GM19023 (cell line): ENCODE results near the gene FILIP1.

Experiments used
- ATAC-seq: cut with Tn5 transposase; IDR thresholded peaks from one replicate; pipeline ENCODE4 v1.9.1; 2021; ENCODE audit warnings: mild to moderate bottlenecking, moderate library complexity; ENCODE audit not compliant: unreplicated experiment

Gene FILIP1

GRCh38 chr6:75393806-75394205 lies 99.8 kb downstream of the FILIP1 start:
- ATAC-seq: no peak

DNA sequence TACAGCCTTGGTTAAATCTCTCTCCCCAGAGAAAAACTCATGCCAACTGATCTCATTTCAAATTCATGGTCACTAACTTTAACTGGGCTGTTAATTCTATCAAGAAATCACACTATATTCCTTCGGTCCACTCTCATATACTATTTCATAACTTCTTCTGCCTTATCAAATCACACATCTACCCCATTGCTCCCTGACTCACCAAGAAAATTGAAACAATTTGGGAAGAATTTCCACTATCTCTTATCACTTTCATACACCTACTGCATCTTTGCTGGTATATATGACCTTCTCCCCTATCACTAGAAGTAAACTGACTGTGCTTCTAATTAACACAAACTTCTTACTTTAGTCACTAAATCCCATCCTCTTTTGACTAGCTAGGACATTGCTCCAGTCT lies 102.3 kb downstream of the FILIP1 start:
- ATAC-seq: no peak

DNA sequence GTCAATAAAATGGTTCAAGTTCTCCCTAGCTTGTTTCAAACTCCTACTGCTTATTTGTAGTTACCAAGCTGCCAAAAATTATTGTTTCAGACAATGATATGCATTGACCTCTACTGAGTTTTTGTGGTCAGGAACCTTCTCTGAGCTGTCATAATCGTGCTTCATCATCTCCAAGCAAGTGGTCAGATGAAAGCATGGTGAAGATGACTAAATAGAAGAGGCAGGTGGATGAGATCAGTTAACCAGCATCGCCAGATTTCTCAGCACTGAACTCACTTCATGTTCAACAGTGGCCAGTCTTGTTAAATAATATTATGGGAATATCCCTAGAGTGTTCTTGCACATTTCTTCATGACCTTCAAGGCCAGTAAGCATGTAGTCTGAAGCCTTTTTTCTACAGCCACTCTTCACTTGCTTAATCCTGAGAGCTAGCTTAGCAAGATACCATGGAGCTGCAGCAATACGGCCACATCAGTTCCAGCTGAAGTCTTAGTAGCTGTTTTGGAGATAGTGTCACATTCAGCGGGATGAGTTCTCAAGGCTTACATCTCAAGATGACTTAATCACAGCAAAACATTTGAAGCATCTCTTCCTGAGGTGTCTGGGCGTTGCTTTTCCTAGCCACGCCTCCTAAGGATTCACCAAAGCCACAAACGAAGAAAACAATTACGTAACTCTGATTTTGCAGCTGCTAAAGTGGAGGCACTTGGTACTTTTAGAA lies 107.4 kb downstream of the FILIP1 start:
- ATAC-seq: no peak

DNA sequence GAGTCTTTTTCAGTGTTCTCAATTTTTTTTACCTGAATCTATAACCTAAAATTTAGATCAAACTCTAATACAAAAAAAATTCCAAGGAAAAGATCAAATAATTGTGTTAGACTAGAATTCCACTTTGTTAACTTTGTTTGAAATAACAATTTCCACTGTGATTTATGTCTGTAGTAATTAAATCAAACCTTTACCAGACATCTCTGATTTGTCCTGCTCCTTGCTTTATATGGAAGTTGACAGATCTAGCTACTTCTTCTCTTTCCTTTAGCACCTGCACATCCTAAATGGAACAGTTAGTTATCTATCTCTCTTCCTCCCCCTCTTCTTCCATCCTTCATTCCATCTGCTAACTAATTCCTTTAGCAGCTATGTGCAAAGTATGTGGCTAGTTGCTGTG lies 109.5 kb downstream of the FILIP1 start:
- no peak for ATAC-seq

GRCh38 chr6:75382634-75382900 lies 111.0 kb downstream of the FILIP1 start:
- ATAC-seq: no peak

DNA sequence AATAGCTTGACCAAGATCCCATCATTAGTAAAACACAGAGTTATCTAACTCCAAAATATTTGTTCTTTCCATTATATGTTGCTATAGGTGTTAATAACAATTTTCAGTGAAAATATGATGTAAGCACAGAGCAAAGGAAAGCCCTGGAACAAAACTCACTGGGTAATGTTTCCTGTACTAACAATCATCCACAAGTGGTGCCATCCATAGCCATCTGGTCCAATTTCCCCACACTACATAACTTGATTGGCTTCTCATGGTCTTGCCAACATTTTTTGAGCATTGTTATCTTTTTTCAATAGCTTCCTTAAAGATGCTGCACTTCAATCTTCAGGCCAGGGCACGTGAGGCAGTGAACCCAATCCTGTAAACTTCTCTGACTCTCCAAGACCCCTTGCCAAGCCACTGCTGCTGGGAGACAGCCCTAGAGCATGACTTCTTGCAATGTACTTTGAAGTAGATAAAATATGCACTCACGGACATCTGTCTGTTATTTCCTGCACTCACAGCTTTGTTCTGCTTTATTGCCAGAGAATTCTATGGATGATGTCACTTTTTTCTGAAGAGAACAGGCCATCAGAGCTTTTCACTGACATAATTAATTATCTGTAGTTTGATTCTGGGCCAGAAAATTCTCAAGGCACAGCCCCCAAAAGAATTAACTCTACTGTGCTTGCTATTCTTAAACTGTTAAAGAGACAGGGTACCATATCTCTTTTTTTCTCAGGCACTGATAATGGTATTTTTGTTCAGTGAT lies 111.5 kb downstream of the FILIP1 start:
- ATAC-seq: no peak

- ATAC-seq: no peak
Measured at GRCh38 chr6:75379536-75379935, 114.1 kb downstream of the FILIP1 start.

GRCh38 chr6:75378101-75378500 lies 115.5 kb downstream of the FILIP1 start:
- no peak for ATAC-seq

- no peak for ATAC-seq
Measured at GRCh38 chr6:75377386-75377785, 116.2 kb downstream of the FILIP1 start.

DNA sequence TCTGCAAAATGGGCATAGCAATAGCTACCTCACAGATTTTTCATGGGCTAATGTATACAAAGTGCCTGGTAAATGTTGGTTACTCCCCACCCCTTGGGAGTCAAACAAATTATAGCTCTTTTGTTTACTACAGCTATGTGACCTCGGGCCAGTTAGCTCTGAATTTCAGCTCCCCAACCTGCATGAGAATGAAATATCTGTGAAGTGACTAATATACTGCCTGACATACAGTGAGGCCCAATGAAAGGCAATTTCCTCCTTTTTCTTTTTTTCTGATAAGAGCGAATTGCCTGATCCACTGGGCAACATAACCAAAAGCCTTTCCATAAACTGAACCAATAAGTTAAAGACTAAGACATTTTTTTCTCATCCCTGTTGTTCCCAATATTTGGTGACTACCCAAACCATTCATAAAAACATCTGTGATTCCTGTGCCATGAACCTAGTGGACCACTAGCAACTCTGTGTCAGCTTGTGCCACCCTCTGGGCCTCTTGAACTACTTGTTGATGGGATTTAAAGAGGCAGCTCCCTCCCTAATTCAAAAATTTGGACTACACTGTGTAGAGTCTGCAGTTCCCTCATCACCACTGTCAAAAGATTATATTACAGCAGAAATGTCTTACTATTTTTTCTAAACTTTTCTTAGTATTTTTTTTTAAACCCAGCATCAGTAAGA lies 117.1 kb downstream of the FILIP1 start:
- ATAC-seq: no peak

DNA sequence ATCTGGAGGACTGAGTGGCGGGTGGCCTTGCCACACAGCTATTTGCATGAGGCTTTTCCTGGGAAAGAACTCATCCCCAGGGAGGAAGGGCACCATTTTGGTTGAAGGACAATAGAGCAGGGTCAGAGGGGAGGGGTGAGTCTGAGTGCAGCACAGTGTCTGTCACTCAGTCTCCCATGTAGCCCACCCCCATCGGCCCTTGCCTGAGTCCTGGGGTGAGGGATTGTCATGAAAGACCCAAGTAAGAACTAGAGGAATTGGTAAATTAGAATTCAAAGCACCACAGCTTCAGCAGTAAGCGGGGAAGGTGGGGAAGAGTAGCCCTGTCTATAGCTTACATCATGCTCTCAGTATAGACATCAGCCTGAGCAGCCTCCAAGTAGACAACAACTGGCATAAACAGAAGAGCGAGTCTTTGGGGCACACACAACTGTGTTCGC lies 118.6 kb downstream of the FILIP1 start:
- ATAC-seq: no peak

DNA sequence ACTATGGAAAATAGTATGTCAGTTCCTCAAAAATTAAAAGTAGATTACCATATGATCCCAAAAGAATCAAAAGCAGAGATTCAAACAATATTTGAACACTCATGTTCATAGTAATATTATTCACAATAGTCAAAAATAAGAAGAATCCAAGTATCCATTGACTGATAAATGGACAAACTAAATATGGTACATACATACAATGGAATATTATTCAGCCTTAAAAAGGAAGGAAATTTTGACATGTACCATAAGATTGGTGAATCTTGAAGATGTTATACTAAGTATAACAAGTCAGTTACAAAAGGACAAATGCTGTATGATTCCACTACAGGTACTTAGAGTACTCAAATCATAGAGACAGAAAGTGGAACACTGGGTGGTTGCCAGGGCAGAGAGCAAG lies 120.7 kb downstream of the FILIP1 start:
- ATAC-seq: no peak

GRCh38 chr6:75370011-75370410 lies 123.6 kb downstream of the FILIP1 start:
- ATAC-seq: no peak

GRCh38 chr6:75368864-75369402 lies 124.7 kb downstream of the FILIP1 start:
- no peak for ATAC-seq

GRCh38 chr6:75368151-75368779 lies 125.3 kb downstream of the FILIP1 start:
- ATAC-seq: no peak

GRCh38 chr6:75363304-75363703 lies 130.3 kb downstream of the FILIP1 start:
- ATAC-seq: no peak

- no peak for ATAC-seq
Measured at GRCh38 chr6:75353644-75354043, 140.0 kb downstream of the FILIP1 start.

DNA sequence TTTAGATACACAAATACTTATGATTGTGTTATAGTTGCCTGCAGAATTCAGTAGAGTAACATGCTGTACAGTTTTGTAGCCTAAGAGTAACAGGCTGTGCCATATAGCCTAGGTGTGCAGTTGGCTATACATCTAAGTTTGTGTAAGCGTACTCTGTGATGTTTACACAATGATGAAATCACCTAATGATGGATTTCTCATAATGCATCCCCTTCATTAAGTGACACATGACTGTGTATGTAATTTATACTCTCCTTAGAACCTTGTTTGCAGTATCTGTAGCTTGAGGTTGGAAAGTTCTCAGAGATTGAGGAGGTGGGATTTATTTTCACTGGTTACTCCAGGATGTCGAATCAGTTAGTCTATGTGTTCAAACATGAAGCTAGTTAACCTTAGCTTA lies 142.0 kb downstream of the FILIP1 start:
- ATAC-seq: no peak

DNA sequence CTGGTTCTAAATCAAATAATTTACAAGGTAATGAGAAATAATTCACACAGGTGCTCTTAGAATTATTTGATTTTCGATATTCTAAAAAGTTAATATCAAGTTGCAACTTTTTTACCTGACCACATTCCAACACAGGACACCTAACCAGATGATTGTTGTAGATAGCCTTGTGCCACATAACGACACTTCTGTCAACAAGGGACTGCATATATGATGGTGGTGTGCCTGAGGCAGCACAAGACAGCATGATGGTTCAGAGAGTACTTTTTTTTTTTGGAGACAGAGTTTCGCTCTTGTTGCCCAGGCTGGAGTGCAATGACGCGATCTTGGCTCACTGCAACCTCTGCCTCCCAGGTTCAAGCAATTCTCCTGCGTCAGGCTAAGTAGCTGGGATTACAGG lies 142.8 kb downstream of the FILIP1 start:
- no peak for ATAC-seq

DNA sequence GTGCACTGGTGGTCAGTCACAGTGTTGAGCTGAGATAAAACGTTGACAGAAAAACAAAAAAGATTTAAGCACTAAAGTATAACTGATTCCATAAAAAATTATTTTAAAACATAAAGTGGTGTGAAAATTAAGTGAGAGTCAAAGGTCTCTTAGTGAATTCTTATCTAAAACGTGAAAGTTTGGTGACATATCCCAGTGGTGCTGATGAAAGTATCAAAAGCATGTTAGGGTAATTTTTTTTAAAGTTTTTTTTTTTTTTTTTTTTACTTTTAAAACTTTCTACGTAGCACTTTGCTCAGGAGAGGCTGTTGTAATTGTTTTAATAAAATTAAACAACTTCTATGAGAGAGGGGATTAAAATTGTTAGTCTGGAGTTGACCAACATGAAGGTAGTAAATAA lies 143.4 kb downstream of the FILIP1 start:
- ATAC-seq: no peak

DNA sequence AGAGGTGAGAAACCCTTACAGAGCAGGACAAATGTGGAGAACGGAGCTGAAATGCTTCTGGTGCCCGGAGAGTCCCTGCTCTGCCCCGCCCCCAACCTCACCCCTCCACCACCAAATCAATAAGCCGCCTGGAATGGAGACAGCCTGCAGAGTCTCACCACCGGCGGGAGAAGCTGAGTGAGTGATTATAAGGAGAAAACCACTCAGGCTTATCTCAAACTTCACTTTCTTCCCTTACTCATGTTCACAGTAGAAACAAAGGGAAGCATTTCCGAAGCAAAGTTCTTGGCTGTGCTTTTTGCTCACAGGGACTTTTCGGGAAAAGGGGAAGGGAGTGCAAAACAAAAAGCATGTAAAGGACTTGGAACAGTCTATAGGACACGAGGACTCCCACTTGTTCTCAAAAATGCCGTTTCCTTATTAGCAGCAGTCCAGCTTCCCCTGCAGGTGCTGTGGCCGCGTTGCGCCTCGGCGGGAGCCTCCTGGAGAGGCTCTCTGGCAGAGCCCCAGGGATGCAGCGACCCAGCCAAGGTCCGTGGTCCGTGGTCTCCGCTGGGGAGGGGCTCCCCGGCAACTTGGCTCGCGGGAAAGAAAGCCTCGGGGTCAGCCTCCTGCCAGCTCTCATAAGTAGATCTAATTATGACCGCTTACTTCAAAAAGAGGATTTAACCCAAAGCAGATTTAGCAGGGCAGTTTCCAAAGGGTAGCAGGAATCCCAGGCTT lies 144.2 kb downstream of the FILIP1 start:
- no peak for ATAC-seq
